GM20000 (cell line): Measurements from ENCODE around the gene MCM8.

Experiments
- DNase-seq: peaks from one replicate; pipeline ENCODE4 v3.0.0; 2012; ENCODE audit warnings: low spot score
- CTCF ChIP-seq: IDR thresholded peaks from 2 replicates; pipeline ENCODE4 v1.5.1; 2012; ENCODE audit warnings: mild to moderate bottlenecking, control low read depth; ENCODE audit errors: extremely low read depth, missing control alignments

The MCM8 gene

GRCh38 chr20:5950271-5951031 lies at the start of gene MCM8, which contains the start of gene TRMT6:
Gene MCM8, plus strand, starts transcription at chr20:5950652. Its CDS starts 1,364 bp downstream, at chr20:5952016.
Gene TRMT6, minus strand, starts transcription at chr20:5950533. Its CDS starts 128 bp downstream, at chr20:5950405.
- peak; percentile 90 for DNase-seq
- no peak for TF ChIP-seq CTCF

GRCh38 chr20:5900908-5901307 lies 49.5 kb upstream of the MCM8 start:
- DNase-seq, result no peak
- no peak for TF ChIP-seq CTCF

GRCh38 chr20:5908981-5909380 lies 41.5 kb upstream of the MCM8 start:
- TF ChIP-seq CTCF, result no peak
- DNase-seq, result no peak

- DNase-seq, result no peak
- TF ChIP-seq CTCF, result no peak
Measured at GRCh38 chr20:5910186-5910585, 40.3 kb upstream of the MCM8 start.

- DNase-seq, result no peak
- no peak for TF ChIP-seq CTCF
Measured at GRCh38 chr20:5913166-5913565, 37.3 kb upstream of the MCM8 start.

GRCh38 chr20:5914859-5915258 lies 35.6 kb upstream of the MCM8 start:
- DNase-seq, result no peak
- no peak for TF ChIP-seq CTCF

- DNase-seq, result no peak
- no peak for TF ChIP-seq CTCF
Measured at GRCh38 chr20:5918856-5919625, 31.4 kb upstream of the MCM8 start.
